GM23338 (cell line): Measurements from ENCODE around the gene MIER3. TPM values are rescaled to one million over a fixed set of nuclear protein-coding genes. Genes with fewer than 3 reads are reported as not detected.

Experiments
- ATAC-seq: fragments of 200-7000 bp; cut with Tn5 transposase; 3 replicates; pipeline ENCODE4 v1.9.1; 2020
- DNase-seq: peaks from one replicate; pipeline ENCODE4 v3.0.0-alpha.2; 2015; ENCODE audit warnings: low spot score
- H2AFZ ChIP-seq: fragments of 200-600 bp; sonication (generic); 2 replicates; pipeline ENCODE4 v1.8.0; 2016; ENCODE audit warnings: antibody characterized with exemption, mild to moderate bottlenecking, moderate library complexity
- H3F3A ChIP-seq: fragments of 200-600 bp; sonication (generic); replicated peaks from 2 replicates; pipeline ENCODE4 v1.8.0; 2017; ENCODE audit warnings: antibody characterized with exemption, mixed run types, low read depth
- H3K27ac ChIP-seq: fragments of 200-600 bp; sonication (generic); 2 replicates; pipeline ENCODE4 v1.6.1; 2016; ENCODE audit warnings: low read depth
- H3K27me3 ChIP-seq: fragments of 200-600 bp; sonication (generic); 2 replicates; pipeline ENCODE4 v1.8.0; 2016; ENCODE audit warnings: mild to moderate bottlenecking, mixed run types, moderate library complexity; ENCODE audit not compliant: insufficient read depth
- H3K36me3 ChIP-seq: fragments of 200-600 bp; sonication (generic); 2 replicates; pipeline ENCODE4 v1.8.0; 2016; ENCODE audit warnings: mild to moderate bottlenecking; ENCODE audit not compliant: insufficient read depth
- H3K4me1 ChIP-seq: fragments of 200-600 bp; sonication (generic); 2 replicates; pipeline ENCODE4 v1.8.0; 2016; ENCODE audit warnings: mild to moderate bottlenecking, moderate library complexity; ENCODE audit not compliant: insufficient read depth
- H3K4me2 ChIP-seq: fragments of 200-600 bp; sonication (generic); 2 replicates; pipeline ENCODE4 v1.7.1; 2017; ENCODE audit warnings: mixed run types
- H3K4me3 ChIP-seq: fragments of 200-600 bp; sonication (generic); 2 replicates; pipeline ENCODE4 v1.6.1; 2016; ENCODE audit warnings: mixed run types
- H3K79me2 ChIP-seq: fragments of 200-600 bp; sonication (generic); replicated peaks from 2 replicates; pipeline ENCODE4 v1.8.0; 2017; ENCODE audit warnings: mild to moderate bottlenecking; ENCODE audit not compliant: insufficient read depth
- H3K9me2 ChIP-seq: fragments of 200-600 bp; sonication (generic); 2 replicates; pipeline ENCODE4 v1.8.0; 2017; ENCODE audit not compliant: insufficient read depth
- H4K20me1 ChIP-seq: fragments of 200-600 bp; sonication (generic); replicated peaks from 2 replicates; pipeline ENCODE4 v1.8.0; 2017; ENCODE audit warnings: mild to moderate bottlenecking; ENCODE audit not compliant: insufficient read depth
- H3K27ac Mint-ChIP-seq: 2 replicates; pipeline ENCODE4 v1.8.0; 2020; ENCODE audit warnings: inconsistent platforms, mild to moderate bottlenecking, moderate library complexity, mixed read lengths
- H3K27me3 Mint-ChIP-seq: 3 replicates; pipeline ENCODE4 v1.8.0; 2022; ENCODE audit warnings: low read depth, mild to moderate bottlenecking, moderate library complexity, mixed read lengths, inconsistent platforms; ENCODE audit not compliant: insufficient read depth, poor library complexity
- H3K36me3 Mint-ChIP-seq: 3 replicates; pipeline ENCODE4 v1.8.0; 2021; ENCODE audit warnings: low read depth, mild to moderate bottlenecking, inconsistent platforms, moderate library complexity, mixed read lengths
- H3K4me1 Mint-ChIP-seq: 3 replicates; pipeline ENCODE4 v1.8.0; 2020; ENCODE audit warnings: mild to moderate bottlenecking, inconsistent platforms, mixed read lengths
- H3K4me3 Mint-ChIP-seq: 3 replicates; pipeline ENCODE4 v1.8.0; 2021; ENCODE audit warnings: moderate library complexity, mild to moderate bottlenecking, inconsistent platforms, mixed read lengths
- H3K9me3 Mint-ChIP-seq: 3 replicates; pipeline ENCODE4 v1.8.0; 2020; ENCODE audit warnings: moderate library complexity, mild to moderate bottlenecking, inconsistent platforms, mixed read lengths
- ETS1 ChIP-seq: IDR thresholded peaks from 2 replicates; pipeline ENCODE4 v1.6.1; 2016; ENCODE audit warnings: antibody characterized with exemption
- EZH2 ChIP-seq: fragments of 200-600 bp; sonication (generic); IDR thresholded peaks from one replicate; pipeline ENCODE4 v1.8.0; 2017; ENCODE audit warnings: antibody characterized with exemption, mild to moderate bottlenecking, low read depth; ENCODE audit not compliant: unreplicated experiment
- JUNB ChIP-seq: IDR thresholded peaks from one replicate; pipeline ENCODE4 v1.6.1; 2016; ENCODE audit warnings: antibody characterized with exemption; ENCODE audit not compliant: unreplicated experiment
- NANOG ChIP-seq: IDR thresholded peaks from 2 replicates; pipeline ENCODE4 v1.6.1; 2016; ENCODE audit warnings: antibody characterized with exemption, borderline replicate concordance
- POLR2AphosphoS5 ChIP-seq: IDR thresholded peaks from 2 replicates; pipeline ENCODE4 v1.6.1; 2016; ENCODE audit warnings: antibody characterized with exemption, low read depth
- REST ChIP-seq: IDR thresholded peaks from one replicate; pipeline ENCODE4 v1.6.1; 2018; ENCODE audit warnings: antibody characterized with exemption; ENCODE audit not compliant: unreplicated experiment
- STAT1 ChIP-seq: IDR thresholded peaks from one replicate; pipeline ENCODE4 v1.6.1; 2016; ENCODE audit warnings: antibody characterized with exemption; ENCODE audit not compliant: unreplicated experiment
- ZNF114 ChIP-seq: fragments of 250-450 bp; sonication (Bioruptor Pico); IDR thresholded peaks from 2 replicates; pipeline ENCODE4 v1.5.0; 2020; ENCODE audit warnings: mild to moderate bottlenecking, moderate library complexity
- ZNF331 ChIP-seq: fragments of 250-450 bp; sonication (Bioruptor Pico); IDR thresholded peaks from 2 replicates; pipeline ENCODE4 v1.5.0; 2020; ENCODE audit warnings: low read depth, mild to moderate bottlenecking, moderate library complexity
- polyA plus RNA-seq: library from polyadenylated mRNA; unstranded; fragments of >200 nt; fragmentation: Nextera tagmentation; extraction: Ambion mirVana; gene quantifications from 2 replicates; pipeline ENCODE4 v1.2.1, GENCODE V29; 2016
- total RNA-seq: library from RNA; depleted of rRNA; stranded (reverse); fragments of >200 nt; shearing (Covaris generic); gene quantifications from 2 replicates; pipeline ENCODE4 v1.2.3, GENCODE V29; 2014
- TF ChIP-seq, protein P1 (sequence below), 2 experiments: fragments of 200-600 bp in 1 of 2; sonication (generic) in 1 of 2; conservative IDR thresholded peaks; 2 replicates each; pipeline versions ENCODE4 v1.5.1 to v1.6.1; 2016 to 2017; ENCODE audit warnings: antibody characterized with exemption in 2 of 2, low read depth in 2 of 2, mild to moderate bottlenecking in 2 of 2, moderate library complexity in 1 of 2

MIER3 gene
- total and polyA plus RNA-seq, 2 experiments from 2014 or later, result 12.0 to 36.3 TPM

DNA sequence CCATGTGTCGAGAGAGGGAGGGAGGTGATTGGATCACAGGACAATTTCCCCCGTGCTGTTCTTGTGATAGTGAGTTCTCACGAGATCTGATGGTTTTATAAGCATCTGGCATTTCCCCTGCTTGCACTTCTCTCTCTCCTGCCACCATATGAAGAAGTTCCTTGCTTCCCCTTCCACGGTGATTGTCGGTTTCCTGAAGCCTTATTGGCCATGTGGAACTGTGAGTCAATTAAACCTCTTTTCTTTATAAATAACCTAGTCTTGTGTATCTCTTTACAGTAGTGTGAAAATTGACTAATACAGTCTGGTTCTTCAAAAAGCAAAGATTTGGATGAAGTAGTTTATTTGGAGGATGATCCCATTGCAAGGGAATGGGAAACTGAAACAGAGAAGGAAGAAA lies 11.3 kb upstream of the MIER3 start (continued):
- no peak for TF ChIP-seq REST

DNA sequence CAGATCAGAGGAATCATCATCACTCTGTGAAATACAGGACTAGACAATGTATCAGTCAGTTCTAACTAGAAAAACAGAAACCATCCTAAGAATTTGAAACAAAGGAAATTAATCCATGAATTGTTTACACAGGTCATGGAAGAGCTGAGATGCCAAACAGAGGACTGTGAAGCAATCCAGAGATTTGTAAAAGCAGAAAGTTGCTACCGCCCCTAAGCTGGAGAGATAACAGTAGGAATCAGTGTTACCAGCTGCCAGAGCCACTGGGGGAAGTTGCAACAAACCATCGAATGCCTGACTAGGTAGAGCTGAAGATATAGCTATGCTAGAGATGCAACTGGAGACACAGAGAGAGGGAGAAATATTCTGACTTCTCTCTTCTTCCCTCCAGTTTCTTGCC lies 10.4 kb upstream of the MIER3 start:
- Histone ChIP-seq H3K79me2 (no peaks in the 10 kb centered on the region), H4K20me1 (no peaks in the 10 kb centered on the region), H3K36me3 (no peaks in the 10 kb centered on the region), H3K9me2 (no peaks in the 10 kb centered on the region), H3K4me1 (no peaks in the 10 kb centered on the region), H2AFZ (no peak overlapping the region), H3K4me2 (no peak overlapping the region), H3K27ac (no peak overlapping the region), H3K27me3 (no peaks in the 10 kb centered on the region), H3F3A (no peaks in the 10 kb centered on the region), H3K4me3 (no peak overlapping the region)
- no peaks in the 10 kb centered on the region for H3K9me3 Mint-ChIP-seq
- H3K4me1 Mint-ChIP-seq, result peaks cover 7% of the 10 kb centered on the region
- ATAC-seq (no peak), DNase-seq (no peak)
- no peaks in the 10 kb centered on the region for H3K27me3 Mint-ChIP-seq
- TF ChIP-seq JUNB (no peak), EZH2 (no peak), STAT1 (no peak), POLR2AphosphoS5 (no peak)
- H3K4me3 Mint-ChIP-seq, result no peak overlapping the region
- H3K27ac Mint-ChIP-seq, result no peak overlapping the region
- no peaks in the 10 kb centered on the region for H3K36me3 Mint-ChIP-seq

GRCh38 chr5:56961746-56962145 lies 9.8 kb upstream of the MIER3 start:
- H3K4me2 ChIP-seq, result no peak overlapping the region
- H3K27ac ChIP-seq, result no peak overlapping the region
- no peaks in the 10 kb centered on the region for H4K20me1 ChIP-seq
- H3F3A ChIP-seq, result no peaks in the 10 kb centered on the region
- Mint-ChIP-seq H3K27me3 (no peaks in the 10 kb centered on the region), H3K9me3 (no peaks in the 10 kb centered on the region), H3K4me1 (peaks cover 7% of the 10 kb centered on the region), H3K4me3 (no peak overlapping the region), H3K27ac (no peak overlapping the region), H3K36me3 (no peaks in the 10 kb centered on the region)
- no peak overlapping the region; the same call in 1 of the 2 replicates for H2AFZ ChIP-seq
- H3K4me1 ChIP-seq, result no peaks in the 10 kb centered on the region
- no peaks in the 10 kb centered on the region for H3K27me3 ChIP-seq
- no peaks in the 10 kb centered on the region for H3K36me3 ChIP-seq
- H3K9me2 ChIP-seq, result no peaks in the 10 kb centered on the region
- no peak for ATAC-seq
- no peak overlapping the region for H3K4me3 ChIP-seq
- no peaks in the 10 kb centered on the region for H3K79me2 ChIP-seq
- DNase-seq, result no peak
- no peak for TF ChIP-seq ZNF114 (CRISPR knock-in tag)
- no peak for TF ChIP-seq EZH2
- no peak for TF ChIP-seq JUNB
- no peak for TF ChIP-seq POLR2AphosphoS5
- TF ChIP-seq ZNF331, result no peak
- TF ChIP-seq, protein P1, sequence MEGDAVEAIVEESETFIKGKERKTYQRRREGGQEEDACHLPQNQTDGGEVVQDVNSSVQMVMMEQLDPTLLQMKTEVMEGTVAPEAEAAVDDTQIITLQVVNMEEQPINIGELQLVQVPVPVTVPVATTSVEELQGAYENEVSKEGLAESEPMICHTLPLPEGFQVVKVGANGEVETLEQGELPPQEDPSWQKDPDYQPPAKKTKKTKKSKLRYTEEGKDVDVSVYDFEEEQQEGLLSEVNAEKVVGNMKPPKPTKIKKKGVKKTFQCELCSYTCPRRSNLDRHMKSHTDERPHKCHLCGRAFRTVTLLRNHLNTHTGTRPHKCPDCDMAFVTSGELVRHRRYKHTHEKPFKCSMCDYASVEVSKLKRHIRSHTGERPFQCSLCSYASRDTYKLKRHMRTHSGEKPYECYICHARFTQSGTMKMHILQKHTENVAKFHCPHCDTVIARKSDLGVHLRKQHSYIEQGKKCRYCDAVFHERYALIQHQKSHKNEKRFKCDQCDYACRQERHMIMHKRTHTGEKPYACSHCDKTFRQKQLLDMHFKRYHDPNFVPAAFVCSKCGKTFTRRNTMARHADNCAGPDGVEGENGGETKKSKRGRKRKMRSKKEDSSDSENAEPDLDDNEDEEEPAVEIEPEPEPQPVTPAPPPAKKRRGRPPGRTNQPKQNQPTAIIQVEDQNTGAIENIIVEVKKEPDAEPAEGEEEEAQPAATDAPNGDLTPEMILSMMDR (conservative IDR thresholded peaks at IDR 0.05; ENCODE audit: low read depth in 2 of 2), result no peak
- no peak for TF ChIP-seq NANOG
- TF ChIP-seq ETS1, result no peak
